Measurements from ENCODE around the gene CFAP46. TPM values are rescaled to one million over a fixed set of nuclear protein-coding genes. Genes with fewer than 3 reads are reported as not detected.

Gene CFAP46
- polyA plus RNA-seq, 4 donors = 7.2 to 9.9 (median 8.4) TPM

GRCh38 chr10:132946806-132947546 lies 4.6 kb upstream of the CFAP46 start:
- no peak for DNase-seq (ENCODE audit: low read depth in 4 of 4, low spot score in 3 of 4)

GRCh38 chr10:132946311-132946710 lies 3.9 kb upstream of the CFAP46 start:
- no peak for DNase-seq (ENCODE audit: low read depth in 4 of 4, low spot score in 3 of 4)

- DNase-seq (ENCODE audit: low read depth in 4 of 4, low spot score in 3 of 4) = no peak
Observed at GRCh38 chr10:132945894-132946255, 3.5 kb upstream of the CFAP46 start.

- no peak for DNase-seq (ENCODE audit: low read depth in 4 of 4, low spot score in 3 of 4)
Observed at GRCh38 chr10:132945125-132945893, 2.9 kb upstream of the CFAP46 start.

GRCh38 chr10:132944510-132944909 lies 2.1 kb upstream of the CFAP46 start:
- DNase-seq (ENCODE audit: low read depth in 4 of 4, low spot score in 3 of 4) = no peak

DNA sequence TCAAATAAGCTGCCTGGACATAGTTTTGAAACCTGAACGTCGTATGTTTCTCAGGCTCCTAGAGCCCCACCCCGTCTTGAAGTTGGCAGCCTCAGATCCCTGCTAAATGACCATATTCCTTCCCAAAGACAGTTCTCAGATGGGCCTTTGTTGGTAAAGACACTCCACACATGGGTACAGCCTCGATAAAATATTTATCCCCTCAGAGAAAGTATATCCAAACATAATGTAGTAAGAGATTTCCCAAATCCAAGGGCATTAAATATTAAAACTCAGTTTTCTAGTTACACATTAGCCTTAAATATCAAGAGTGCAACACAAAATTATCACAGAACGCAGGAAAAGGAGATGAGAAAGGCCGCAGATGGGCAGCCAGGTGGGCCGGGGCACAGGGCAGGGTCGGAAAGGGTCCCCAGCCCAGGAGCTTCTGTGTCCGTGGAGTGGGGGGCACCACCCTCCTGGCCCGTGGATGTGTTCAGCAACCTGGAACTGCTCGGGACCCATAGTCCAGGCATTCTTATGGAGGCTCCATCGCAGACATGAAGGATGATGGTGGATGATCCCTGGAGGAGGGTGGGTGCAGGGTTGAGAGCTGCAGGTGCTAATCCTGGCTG lies 1.5 kb upstream of the CFAP46 start:
- no peak for DNase-seq (ENCODE audit: low read depth in 4 of 4, low spot score in 3 of 4)

- DNase-seq (ENCODE audit: low read depth in 4 of 4, low spot score in 3 of 4) = no peak
Observed at GRCh38 chr10:132943058-132943790, 854 bp upstream of the CFAP46 start.

GRCh38 chr10:132941640-132942051 lies 724 bp downstream of the CFAP46 start:
- no peak for DNase-seq (ENCODE audit: low read depth in 4 of 4, low spot score in 3 of 4)

- no peak for DNase-seq (ENCODE audit: low read depth in 4 of 4, low spot score in 3 of 4)
Observed at GRCh38 chr10:132940791-132941465, 1.4 kb downstream of the CFAP46 start.

DNA sequence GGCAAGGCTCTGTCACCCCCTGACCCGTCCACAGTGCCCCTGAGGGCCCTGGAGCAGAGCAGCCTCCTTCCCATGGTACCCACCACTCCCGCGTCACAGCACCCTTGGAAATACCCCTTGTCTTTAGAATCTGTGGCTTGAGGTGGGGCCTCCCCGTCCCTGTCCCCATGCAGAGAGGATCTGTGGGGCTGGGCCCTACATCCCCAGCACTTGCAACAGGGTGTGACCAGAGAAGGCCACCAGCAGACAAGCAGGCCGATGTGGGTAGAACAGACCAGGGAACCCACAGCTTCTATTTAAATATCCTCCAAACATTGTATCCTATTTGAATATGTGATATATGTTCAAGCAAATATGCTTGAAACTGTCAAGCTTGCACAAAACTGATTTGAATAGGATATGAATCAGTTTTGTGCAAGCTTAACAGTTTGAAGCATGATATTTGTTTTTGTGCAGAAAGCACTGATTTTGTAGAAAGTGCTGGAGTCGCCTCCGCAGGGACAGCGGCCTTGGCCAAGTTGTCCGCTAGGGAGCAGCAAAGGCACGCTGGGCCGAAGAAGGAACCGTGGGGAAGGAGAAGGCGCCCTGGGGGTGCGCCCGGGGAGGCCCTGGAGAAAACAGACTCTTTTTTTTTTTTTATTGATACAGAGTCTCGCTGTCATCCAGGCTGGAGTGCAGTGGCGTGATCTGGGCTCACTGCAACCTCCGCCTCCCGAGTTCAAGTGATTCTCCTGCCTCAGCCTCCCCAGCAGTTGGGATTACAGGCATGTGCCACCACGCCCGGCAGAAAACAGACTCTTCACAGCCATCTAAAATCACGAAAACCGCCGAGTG lies 2.2 kb downstream of the CFAP46 start:
- no peak for DNase-seq (ENCODE audit: low read depth in 4 of 4, low spot score in 3 of 4)

DNA sequence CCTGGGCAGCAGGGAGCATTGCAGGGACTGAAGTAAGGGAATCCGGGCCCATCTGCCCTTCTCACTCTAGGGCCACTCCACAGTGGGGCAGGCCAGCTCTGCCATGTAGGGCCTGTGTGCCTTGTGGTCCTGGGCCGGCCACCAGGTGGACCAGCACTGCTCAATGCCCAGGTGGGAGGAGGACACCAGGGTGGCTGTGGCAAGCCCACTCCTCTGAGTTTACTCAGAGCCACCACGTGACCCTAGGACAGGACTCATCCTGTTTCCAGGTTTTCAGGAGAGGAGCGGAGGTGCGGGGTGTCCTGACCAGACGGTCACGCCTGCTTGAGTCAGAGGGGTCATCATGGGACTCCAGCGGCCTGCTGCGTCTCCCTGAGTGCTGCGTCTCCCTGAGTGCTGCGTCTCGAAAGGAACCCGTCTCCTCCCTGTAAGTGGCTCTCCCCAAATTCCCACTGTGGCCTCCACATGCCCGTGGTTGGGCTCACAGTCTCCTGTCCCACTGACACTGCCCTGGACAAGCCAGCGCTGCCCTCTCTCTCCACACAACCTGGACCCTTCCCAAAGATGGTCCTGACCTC lies 2.9 kb downstream of the CFAP46 start:
- no peak for DNase-seq (ENCODE audit: low read depth in 4 of 4, low spot score in 3 of 4)

GRCh38 chr10:132938472-132939339 lies 3.7 kb downstream of the CFAP46 start:
- DNase-seq (ENCODE audit: low read depth in 4 of 4, low spot score in 3 of 4) = no peak

- no peak for DNase-seq (ENCODE audit: low read depth in 4 of 4, low spot score in 3 of 4)
Observed at GRCh38 chr10:132937861-132938260, 4.5 kb downstream of the CFAP46 start.

DNA sequence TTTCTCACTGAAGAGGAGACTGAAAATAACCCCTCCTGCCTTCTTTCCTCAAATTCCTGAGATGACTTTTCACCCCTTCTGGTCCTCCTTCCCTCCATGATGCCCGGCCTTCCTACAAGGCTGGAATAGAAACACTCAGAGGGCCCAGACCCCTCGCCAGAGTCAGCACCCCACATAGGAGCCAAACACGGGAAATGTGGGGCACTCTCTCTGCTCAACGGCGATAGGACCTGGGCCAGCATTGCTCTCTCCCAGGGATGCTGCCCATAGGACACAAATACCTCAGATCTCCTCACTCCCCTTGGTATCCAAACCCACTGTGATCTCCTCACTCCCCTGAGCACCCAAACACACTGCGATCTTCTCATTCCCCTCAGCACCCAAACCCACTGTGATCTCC lies 7.4 kb downstream of the CFAP46 start:
- no peak for DNase-seq (ENCODE audit: low read depth in 4 of 4, low spot score in 3 of 4)

DNA sequence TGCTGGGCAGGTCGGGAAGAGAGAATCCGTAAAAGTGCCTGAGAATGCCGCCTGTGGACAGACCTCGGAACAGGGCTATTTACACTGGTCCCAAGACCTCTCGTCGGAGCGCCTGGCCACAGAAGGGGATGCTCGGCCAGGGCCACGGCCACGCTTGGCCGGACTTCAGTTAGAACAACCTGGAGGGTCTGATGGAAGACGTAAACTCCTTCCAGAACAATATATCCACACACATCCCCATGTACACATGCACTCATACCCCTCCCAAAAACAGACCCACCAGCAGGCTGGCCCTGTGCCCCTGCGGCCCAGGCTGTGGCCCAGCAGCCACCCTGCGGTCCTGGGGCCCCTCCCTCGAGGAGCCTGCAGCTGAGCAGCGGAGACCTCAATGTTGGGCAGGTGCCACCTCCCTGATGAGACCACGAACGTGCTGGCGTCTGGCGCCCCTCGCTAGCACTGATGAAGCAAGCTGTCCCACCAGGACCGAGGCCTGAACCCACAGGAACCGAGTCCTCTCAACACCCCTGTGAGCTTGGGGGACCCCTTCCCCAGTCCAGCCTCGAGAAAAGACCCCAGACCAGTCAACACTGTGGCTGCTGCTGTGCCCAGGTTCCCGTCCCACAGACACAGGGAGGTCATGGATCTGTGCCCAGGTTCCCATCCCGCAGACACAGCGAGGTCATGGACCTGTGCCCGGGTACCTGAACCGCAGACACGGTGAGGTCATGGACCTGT lies 8.9 kb downstream of the CFAP46 start:
- no peak for DNase-seq (ENCODE audit: low read depth in 4 of 4, low spot score in 3 of 4)

- DNase-seq (ENCODE audit: low read depth in 4 of 4, low spot score in 3 of 4) = no peak
Observed at GRCh38 chr10:132932461-132933307, 9.7 kb downstream of the CFAP46 start.
